Ovary (tissue), 3 donors: Measurements from ENCODE around the gene EID3.

Experiments used
- POLR2A ChIP-seq: fragments of 450-650 bp; IDR thresholded peaks from one replicate; pipeline ENCODE4 v1.6.1; 2017; ENCODE audit warnings: antibody characterized with exemption, mild to moderate bottlenecking, moderate library complexity
- TF ChIP-seq, protein P1 (sequence below), 3 donors: fragments of 450-650 bp in 2 of 3; fragments of 200-600 bp in 1 of 3; IDR thresholded peaks; one replicate each; pipeline versions ENCODE4 v1.5.1 to v1.8.0; 2016 to 2022; ENCODE audit warnings: antibody characterized with exemption in 3 of 3, mild to moderate bottlenecking in 1 of 3
- donor health status: DM: no; HTN: no; CAD: no.

DNA sequence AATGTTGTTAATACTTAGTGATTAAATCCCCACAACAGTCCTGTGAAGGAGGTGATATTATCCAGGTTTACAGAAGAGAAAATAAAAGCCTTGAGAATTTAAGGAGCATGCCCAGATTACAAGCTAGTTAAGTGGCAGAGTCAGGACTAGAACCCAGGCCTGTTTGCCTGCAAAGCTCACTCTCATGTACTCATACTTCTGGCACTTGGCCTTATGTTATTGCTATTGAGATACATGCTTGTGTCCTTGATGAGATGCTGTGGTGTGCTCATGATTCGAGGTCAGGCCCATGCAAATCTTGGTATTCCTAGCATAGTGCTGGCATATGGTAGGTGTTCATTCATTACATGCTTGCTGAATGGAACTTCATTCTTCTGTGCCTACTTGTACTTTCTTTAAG, 7.6 kb upstream of the EID3 start:
- no peak for TF ChIP-seq POLR2A
- TF ChIP-seq, protein P1, sequence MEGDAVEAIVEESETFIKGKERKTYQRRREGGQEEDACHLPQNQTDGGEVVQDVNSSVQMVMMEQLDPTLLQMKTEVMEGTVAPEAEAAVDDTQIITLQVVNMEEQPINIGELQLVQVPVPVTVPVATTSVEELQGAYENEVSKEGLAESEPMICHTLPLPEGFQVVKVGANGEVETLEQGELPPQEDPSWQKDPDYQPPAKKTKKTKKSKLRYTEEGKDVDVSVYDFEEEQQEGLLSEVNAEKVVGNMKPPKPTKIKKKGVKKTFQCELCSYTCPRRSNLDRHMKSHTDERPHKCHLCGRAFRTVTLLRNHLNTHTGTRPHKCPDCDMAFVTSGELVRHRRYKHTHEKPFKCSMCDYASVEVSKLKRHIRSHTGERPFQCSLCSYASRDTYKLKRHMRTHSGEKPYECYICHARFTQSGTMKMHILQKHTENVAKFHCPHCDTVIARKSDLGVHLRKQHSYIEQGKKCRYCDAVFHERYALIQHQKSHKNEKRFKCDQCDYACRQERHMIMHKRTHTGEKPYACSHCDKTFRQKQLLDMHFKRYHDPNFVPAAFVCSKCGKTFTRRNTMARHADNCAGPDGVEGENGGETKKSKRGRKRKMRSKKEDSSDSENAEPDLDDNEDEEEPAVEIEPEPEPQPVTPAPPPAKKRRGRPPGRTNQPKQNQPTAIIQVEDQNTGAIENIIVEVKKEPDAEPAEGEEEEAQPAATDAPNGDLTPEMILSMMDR (IDR thresholded peaks at IDR 0.05), result no peak
